ENCODE results near the gene DTNBP1.

DTNBP1 gene

GRCh38 chr6:15623276-15624116 is 39.3 kb downstream of the DTNBP1 start:
- no peak for DNase-seq (ENCODE audit: low spot score)

- no peak for DNase-seq (ENCODE audit: low spot score)
Observed at GRCh38 chr6:15622045-15622740, 40.6 kb downstream of the DTNBP1 start.

DNA sequence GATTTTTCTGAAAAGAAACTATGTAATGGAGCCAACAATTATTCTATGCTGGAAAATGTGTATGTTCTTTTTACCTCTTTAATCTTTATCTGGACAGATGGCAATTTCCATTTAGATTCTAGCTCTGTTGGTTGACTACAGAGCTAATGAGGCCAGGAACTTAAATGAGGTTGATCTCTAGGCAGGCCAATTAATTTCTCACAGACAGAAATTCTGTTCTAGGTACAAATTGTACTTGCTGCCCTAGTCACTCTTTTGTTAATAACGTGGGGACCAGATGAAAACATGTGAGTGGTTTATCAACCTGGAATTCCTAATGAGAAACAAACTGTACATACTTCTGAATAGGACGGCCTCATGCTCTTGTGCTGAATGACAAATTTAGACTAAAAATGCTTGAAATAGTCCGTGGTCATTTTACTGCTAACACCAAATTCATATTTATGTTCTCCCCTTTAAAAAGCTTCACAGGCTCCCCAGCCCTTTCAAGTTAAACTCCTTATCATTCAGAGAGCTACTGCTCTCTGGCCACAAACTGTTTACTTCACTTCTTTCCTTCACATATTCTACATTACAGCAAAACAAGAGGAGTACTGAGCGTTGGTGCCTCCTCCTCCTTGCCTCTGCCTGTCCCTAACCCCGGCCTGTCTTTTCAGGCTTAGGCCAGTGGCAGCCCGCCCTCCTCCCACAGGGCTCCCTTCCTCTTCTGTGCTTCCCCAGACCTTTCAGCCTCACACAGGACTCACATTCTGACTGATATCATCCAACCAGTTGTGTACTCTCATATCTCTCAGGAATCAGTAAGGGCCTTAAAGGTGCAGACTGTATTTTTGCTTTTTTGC is 41.4 kb downstream of the DTNBP1 start:
- no peak for DNase-seq (ENCODE audit: low spot score)

GRCh38 chr6:15620611-15621010 is 42.2 kb downstream of the DTNBP1 start:
- no peak for DNase-seq (ENCODE audit: low spot score)

DNA sequence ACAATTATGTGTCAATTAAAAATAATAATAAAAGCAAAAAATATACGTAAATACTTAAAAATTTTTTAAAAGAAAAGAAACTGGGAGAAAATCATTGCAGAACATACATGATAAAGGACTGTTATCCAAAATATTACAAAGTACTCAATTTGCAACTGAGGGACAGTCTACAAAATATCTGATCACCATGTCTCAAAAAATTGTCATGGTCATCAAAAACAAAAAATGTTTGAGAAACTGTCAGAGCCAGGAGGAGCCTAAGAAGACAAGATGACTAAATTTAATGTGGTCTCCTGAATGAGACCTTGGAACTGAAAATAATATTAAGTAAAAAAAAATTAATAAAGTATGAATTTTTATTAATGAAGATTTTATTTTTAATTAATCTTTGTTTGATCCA is 43.5 kb downstream of the DTNBP1 start:
- no peak for DNase-seq (ENCODE audit: low spot score)

DNA sequence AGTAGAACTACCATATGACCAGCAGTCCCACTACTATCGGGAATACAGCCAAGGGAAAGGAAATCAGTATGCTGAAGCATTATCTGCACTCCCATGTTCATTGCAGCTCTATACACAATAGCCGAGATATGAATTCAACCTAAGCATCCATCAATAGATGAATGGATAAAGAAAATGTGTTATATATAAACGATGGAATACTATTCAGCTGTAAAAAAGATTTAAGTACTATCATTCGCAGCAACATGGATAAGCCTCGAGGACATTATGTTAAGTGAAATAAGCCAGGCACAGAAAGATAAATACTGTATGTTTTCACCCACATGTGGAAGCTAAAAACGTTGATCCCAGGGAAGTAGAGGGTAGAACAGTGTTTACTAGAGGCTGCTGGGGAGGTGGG is 44.1 kb downstream of the DTNBP1 start:
- DNase-seq (ENCODE audit: low spot score) = no peak

DNA sequence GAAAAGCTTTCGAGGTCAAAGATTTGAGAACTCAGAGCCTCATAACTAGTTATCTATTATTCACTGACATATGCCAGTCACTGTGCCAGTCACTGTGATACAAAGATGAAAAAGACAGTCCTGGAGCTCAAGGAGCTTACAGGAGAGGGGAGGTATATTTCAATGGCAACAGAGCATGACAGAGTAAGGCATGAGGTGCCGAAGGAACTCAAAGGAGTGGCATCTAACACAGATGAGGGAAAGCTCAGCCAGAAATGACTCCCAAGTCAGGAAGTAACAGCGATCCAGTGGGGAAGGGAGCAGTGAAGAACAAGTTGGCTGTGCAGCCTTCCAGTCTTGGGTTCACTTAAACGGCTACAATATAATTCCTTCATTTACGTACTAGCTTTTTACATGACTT is 46.6 kb downstream of the DTNBP1 start:
- no peak for DNase-seq (ENCODE audit: low spot score)

GRCh38 chr6:15615802-15616201 is 47.0 kb downstream of the DTNBP1 start:
- no peak for DNase-seq (ENCODE audit: low spot score)

DNA sequence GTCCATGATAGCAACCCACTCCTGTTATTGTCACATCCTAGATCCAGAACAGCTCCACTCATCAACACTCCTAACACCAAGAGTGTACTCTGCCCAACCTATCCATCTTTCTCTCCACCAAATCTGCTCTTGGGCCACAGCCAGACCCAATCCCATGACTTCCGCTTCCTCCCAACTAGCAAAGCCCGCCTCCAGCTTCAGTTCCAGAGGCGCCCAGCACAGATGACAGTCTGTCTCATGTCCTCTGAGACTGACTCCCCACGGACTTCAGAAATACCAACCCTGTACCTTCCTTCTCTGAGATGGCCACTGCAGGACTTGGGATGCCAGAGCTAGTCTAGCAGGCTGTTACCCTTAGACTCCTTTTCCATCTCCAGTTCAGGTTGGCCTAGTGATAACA is 48.6 kb downstream of the DTNBP1 start:
- no peak for DNase-seq (ENCODE audit: low spot score)

DNA sequence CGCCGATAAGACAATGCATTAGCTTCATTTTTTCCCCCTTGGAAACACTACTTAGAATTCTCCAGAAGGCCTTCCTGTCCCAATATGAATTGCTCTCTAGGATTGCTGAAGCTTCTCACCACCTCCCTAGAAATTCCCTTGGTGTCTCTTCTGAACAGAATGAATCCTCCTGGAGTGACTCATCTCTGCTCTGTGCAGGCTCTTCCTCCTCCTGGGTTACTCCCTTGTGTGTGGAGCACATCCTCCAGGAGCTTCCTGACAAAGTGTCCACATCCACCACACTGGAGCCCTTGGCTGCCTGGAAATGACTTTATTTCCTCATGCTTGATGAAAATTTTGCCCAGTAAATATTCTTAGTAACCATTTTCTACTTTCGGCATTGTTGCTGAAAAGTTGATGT is 54.4 kb downstream of the DTNBP1 start:
- DNase-seq (ENCODE audit: low spot score) = no peak

- DNase-seq (ENCODE audit: low spot score) = no peak
Observed at GRCh38 chr6:15607603-15608002, 55.2 kb downstream of the DTNBP1 start.

DNA sequence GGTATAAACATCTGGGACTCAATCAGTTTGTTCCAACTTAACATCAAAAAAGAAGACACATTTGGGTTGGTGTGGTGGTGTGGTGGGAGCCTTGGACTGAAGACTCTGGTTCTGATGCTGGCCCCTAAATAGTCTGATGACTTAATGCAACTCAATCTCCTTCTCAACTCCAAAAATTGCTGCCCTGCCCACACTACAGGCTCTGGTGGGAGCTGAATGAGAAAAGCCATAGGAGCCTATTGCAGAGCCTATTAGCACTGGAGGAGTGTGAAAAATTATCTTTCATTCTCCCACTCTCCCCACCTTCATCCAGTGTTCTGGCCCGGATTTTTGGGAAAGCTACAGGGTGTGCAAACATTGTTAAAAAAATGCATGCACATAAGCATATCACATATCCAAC is 56.5 kb downstream of the DTNBP1 start:
- DNase-seq (ENCODE audit: low spot score) = no peak

DNA sequence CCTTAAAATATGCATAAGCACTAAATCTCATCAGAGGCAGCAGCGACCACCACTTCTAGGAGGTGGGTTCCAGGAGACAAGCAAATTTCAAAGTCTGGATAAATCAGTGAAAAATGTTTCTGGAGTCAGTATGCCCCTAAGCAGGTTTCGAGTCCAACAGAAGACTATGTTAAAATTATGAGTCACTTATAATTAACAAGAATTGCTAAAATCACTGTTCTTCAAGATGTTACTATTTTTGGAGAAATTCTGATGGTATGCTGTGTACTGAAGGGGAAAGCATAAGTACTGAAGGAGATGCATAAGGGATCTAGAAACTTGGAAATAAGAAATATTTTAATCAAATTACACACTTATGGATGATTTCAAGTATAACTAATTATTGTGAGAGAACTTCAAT is 58.0 kb downstream of the DTNBP1 start:
- no peak for DNase-seq (ENCODE audit: low spot score)

- DNase-seq (ENCODE audit: low spot score) = no peak
Observed at GRCh38 chr6:15602154-15602553, 60.7 kb downstream of the DTNBP1 start.

DNA sequence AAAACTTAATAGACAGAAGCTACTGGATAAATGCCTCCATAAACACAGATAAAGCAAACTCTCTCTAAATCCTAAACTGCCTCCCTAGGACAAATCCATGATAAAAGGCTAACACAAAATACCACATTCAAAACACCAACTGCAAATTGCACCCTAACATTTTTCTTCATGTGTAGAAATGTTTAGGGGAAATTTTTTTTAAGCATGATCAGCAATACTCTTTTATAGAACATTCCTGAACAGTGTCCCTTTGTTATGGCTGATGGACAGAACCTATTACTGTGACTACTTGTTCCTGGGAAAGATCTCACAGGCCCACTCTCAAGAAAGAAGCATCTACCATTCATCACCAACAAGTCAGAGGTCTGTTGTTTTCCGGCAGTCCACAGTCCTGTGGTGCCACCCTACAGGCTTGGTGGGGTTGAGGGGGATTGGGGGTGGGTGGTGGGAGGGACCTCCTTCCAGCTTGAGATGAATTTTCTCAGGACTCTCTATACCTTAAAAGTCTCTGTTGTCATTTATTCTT is 64.5 kb downstream of the DTNBP1 start:
- DNase-seq (ENCODE audit: low spot score) = no peak

GRCh38 chr6:15596186-15596896 is 66.5 kb downstream of the DTNBP1 start:
- no peak for DNase-seq (ENCODE audit: low spot score)

DNA sequence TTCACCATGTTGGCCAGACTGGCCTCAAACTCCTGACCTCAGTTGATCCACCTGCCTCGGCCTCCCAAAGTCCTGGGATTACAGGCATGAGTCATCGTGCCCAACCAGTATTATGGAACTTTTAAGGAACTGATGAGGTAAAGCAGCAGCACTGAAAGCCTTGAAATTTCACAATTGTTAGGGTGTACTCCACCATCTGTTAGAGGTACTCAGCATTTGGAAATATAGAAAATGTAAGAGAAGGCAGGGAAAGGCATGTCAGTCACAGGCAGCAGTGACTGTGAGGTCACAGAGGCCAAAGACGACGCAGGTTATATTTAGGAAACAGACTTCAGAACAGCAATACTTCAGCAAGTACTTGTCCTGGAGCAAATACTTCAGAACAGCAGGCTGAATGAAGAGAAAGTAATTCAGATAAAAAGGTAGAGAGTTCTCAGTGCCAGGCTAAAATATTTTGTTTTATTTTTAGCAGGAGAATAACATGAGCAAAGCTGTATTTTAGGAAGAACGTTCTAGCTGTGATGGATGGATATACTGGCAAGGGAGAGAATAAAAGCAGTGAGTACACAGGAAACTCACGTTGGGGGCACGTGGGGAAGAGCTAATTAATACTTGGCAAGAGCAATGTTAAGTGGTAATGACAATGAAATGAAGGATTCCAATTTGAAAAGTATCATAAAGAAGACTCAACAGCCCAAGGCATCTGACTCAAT is 67.2 kb downstream of the DTNBP1 start:
- DNase-seq (ENCODE audit: low spot score) = no peak

DNA sequence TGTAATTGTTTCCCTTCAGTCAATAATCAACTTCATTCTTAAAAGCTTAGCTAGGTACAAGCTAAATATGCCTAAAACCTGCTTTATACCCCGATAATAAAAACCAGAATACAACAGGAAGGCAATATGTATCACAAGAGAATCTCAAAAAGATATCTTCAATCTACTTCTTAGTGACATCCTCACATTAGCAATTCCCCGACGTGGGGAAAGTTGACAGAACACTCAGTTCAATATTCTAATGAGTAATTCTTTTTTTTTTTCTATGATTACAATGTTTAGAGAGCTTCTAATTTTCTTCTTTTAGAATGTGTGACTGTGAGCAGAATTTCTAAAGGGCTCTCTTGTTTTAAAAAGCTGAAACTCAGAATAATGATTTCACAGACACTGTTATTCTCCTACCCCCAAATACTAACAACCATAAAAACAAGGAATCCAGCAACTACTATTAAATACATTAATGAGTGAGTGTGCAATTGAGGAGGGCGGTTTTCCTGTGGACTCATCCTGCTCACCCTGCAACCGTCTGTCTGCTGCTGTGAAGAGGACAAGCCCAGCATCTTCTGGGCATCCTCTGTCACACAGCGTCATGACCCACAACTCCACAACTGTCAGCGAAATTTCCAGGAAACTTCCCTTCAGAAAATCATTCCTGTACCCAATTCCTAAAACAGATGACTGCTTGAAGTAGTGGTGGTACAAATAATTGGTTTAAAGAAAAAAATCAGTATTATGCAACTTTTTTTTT is 68.1 kb downstream of the DTNBP1 start:
- no peak for DNase-seq (ENCODE audit: low spot score)

GRCh38 chr6:15593798-15594197 is 69.0 kb downstream of the DTNBP1 start:
- DNase-seq (ENCODE audit: low spot score) = no peak

- DNase-seq (ENCODE audit: low spot score) = no peak
Observed at GRCh38 chr6:15592610-15593009, 70.2 kb downstream of the DTNBP1 start.

Data from left forelimb (tissue), 1 donor.